Endothelial cell of umbilical vein (primary cell): ENCODE measurements around the gene CPNE2. TPM values are rescaled to one million over a fixed set of nuclear protein-coding genes. Genes with fewer than 3 reads are reported as not detected.

Experiments
- BruUV-seq: library from RNA; stranded (reverse); fragments of 400-500 nt; replicated peaks from 2 replicates; lab custom pipeline; 2021; lab: Mats Ljungman, UMichigan
- CTCF ChIA-PET: fragments of 300-600, 350-600 bp; sonication (Branson Sonifier 250); formaldehyde crosslinking; loops from one replicate; lab custom pipeline; 2021; ENCODE audit warnings: antibody characterized with exemption, inconsistent platforms; lab: Charles Lee
- POLR2A ChIA-PET: fragments of 300-600, 350-600 bp; sonication (Branson Sonifier 250); formaldehyde crosslinking; loops from one replicate; lab custom pipeline; 2021; ENCODE audit warnings: antibody characterized with exemption, inconsistent platforms; lab: Charles Lee
- DNase-seq: peaks from one replicate; pipeline ENCODE4 v3.0.0-alpha.2; 2011; ENCODE audit warnings: low read depth, low spot score
- FAIRE-seq: peaks from 2 replicates; lab custom pipeline; 2011; peaks lifted over from hg19 to GRCh38; lab: Jason Lieb, UNC
- H2AFZ ChIP-seq: 2 replicates; pipeline ENCODE4 v1.6.0; 2012; ENCODE audit warnings: low read depth, low read length, control low read depth, inconsistent platforms
- H3K27ac ChIP-seq: 2 replicates; pipeline ENCODE4 v1.5.1; 2011; ENCODE audit warnings: low read depth, mild to moderate bottlenecking, control low read depth, low read length, moderate library complexity; ENCODE audit not compliant: insufficient read depth
- H3K27me3 ChIP-seq, 2 experiments: 2 replicates each; pipeline versions ENCODE4 v1.6.0 to v1.6.1; 2011; ENCODE audit warnings: low read length in 2 of 2, mixed read lengths in 1 of 2; ENCODE audit not compliant: control insufficient read depth in 2 of 2, insufficient read depth in 2 of 2
- H3K36me3 ChIP-seq, 2 experiments: 2 replicates in 1 of 2; 3 replicates in 1 of 2; pipeline ENCODE4 v1.5.1; 2011; ENCODE audit warnings: low read length in 2 of 2, mild to moderate bottlenecking in 1 of 2, moderate library complexity in 1 of 2; ENCODE audit not compliant: control insufficient read depth in 2 of 2, insufficient read depth in 2 of 2; ENCODE audit errors: extremely low read depth in 1 of 2
- H3K4me1 ChIP-seq: 3 replicates; pipeline ENCODE4 v1.5.1; 2011; ENCODE audit warnings: mild to moderate bottlenecking, low read length; ENCODE audit not compliant: control insufficient read depth, insufficient read depth; ENCODE audit errors: extremely low read depth
- H3K4me2 ChIP-seq: 2 replicates; pipeline ENCODE4 v1.6.1; 2011; ENCODE audit warnings: low read length, control low read depth, mixed read lengths; ENCODE audit not compliant: insufficient read depth
- H3K4me3 ChIP-seq, 3 experiments: fragments of 200-600 bp in 1 of 3; sonication (generic), shearing (Covaris generic) in 1 of 3; replicated peaks in 1 of 3; 2 replicates each; pipeline ENCODE4 v1.5.1; 2011 to 2016; ENCODE audit warnings: control low read depth in 3 of 3, low read length in 3 of 3, mild to moderate bottlenecking in 2 of 3, inconsistent platforms in 1 of 3, low read depth in 1 of 3, moderate library complexity in 1 of 3; ENCODE audit not compliant: insufficient read depth in 1 of 3
- H3K79me2 ChIP-seq: 2 replicates; pipeline ENCODE4 v1.6.0; 2012; ENCODE audit warnings: low read length, inconsistent platforms; ENCODE audit not compliant: control insufficient read depth, insufficient read depth
- H3K9ac ChIP-seq: replicated peaks from 2 replicates; pipeline ENCODE3; 2011; ENCODE audit warnings: low read length, control low read depth; ENCODE audit not compliant: insufficient read depth; ENCODE audit errors: extremely low read depth
- H3K9me1 ChIP-seq: replicated peaks from 3 replicates; pipeline ENCODE4 v1.6.0; 2011; ENCODE audit warnings: mild to moderate bottlenecking, low read length; ENCODE audit not compliant: control insufficient read depth, insufficient read depth; ENCODE audit errors: extremely low read depth
- H3K9me3 ChIP-seq: replicated peaks from 2 replicates; pipeline ENCODE4 v1.5.1; 2012; ENCODE audit warnings: low read length, inconsistent platforms; ENCODE audit not compliant: control insufficient read depth, insufficient read depth
- H4K20me1 ChIP-seq: replicated peaks from 2 replicates; pipeline ENCODE3; 2011; ENCODE audit warnings: mild to moderate bottlenecking, low read length; ENCODE audit not compliant: control insufficient read depth, insufficient read depth; ENCODE audit errors: extremely low read depth
- CTCF ChIP-seq, 2 donors: IDR thresholded peaks; 1 replicate in 1 of 2; 2 replicates in 1 of 2; pipeline ENCODE4 v1.5.1; 2011; ENCODE audit warnings: low read length in 2 of 2, mild to moderate bottlenecking in 2 of 2, moderate library complexity in 2 of 2, control low read depth in 1 of 2, inconsistent platforms in 1 of 2, low read depth in 1 of 2; ENCODE audit not compliant: insufficient read depth in 1 of 2; ENCODE audit errors: extremely low read depth in 1 of 2
- EZH2 ChIP-seq: IDR thresholded peaks from 2 replicates; pipeline ENCODE4 v1.6.1; 2012; ENCODE audit warnings: borderline replicate concordance, low read depth, mild to moderate bottlenecking, moderate library complexity, low read length, inconsistent platforms; ENCODE audit not compliant: severe bottlenecking
- FOS ChIP-seq: IDR thresholded peaks from 2 replicates; pipeline ENCODE4 v1.6.1; 2011; ENCODE audit warnings: mild to moderate bottlenecking, low read length, moderate library complexity, borderline replicate concordance; ENCODE audit not compliant: insufficient read depth
- GATA2 ChIP-seq: IDR thresholded peaks from 2 replicates; pipeline ENCODE4 v1.7.0; 2011; ENCODE audit warnings: low read depth, mild to moderate bottlenecking, moderate library complexity, mixed read lengths, low read length; ENCODE audit not compliant: insufficient read length, insufficient read depth
- JUN ChIP-seq: IDR thresholded peaks from 2 replicates; pipeline ENCODE4 v1.6.1; 2011; ENCODE audit warnings: borderline replicate concordance, low read depth; ENCODE audit not compliant: insufficient read length, insufficient read depth
- MYC ChIP-seq: IDR thresholded peaks from one replicate; pipeline ENCODE4 v1.6.1; 2011; ENCODE audit warnings: mild to moderate bottlenecking, low read depth, low read length
- POLR2A ChIP-seq: IDR thresholded peaks from 2 replicates; pipeline ENCODE4 v1.6.1; 2012; ENCODE audit warnings: low read depth, mild to moderate bottlenecking, control low read depth, low read length
- POLR2AphosphoS5 ChIP-seq: IDR thresholded peaks from 2 replicates; pipeline ENCODE4 v1.6.1; 2012; ENCODE audit warnings: low read depth, mild to moderate bottlenecking, control low read depth, low read length, moderate library complexity; ENCODE audit not compliant: insufficient read depth
- dilution Hi-C: fragments of 300-500 bp; cut with MboI; formaldehyde crosslinking; loops from one replicate; pipeline ENCODE4 v1.15.0; 2019; ENCODE audit warnings: low sequenced_read_pairs; ENCODE audit not compliant: extremely low pct_ligation_motif_present
- intact Hi-C: fragments of 100-400 bp; cut with micrococcal nuclease; formaldehyde crosslinking; loops from one replicate; pipeline ENCODE4 v1.10.0; 2022
- polyA plus RNA-seq, 4 experiments: library from polyadenylated mRNA; depleted of rRNA in 3 of 4; stranded (reverse) in 3 of 4; unstranded in 1 of 4; fragments of >200 nt; gene quantifications; 2 replicates each; pipeline versions ENCODE4 v1.2.1 to v1.2.3, GENCODE V29; 2011 to 2012; ENCODE audit warnings: missing spikeins in 1 of 4
- total RNA-seq: library from RNA; stranded (reverse); gene quantifications from 2 replicates; pipeline ENCODE4 v1.2.3, GENCODE V29; 2021
- TF ChIP-seq, protein P1 (sequence below): IDR thresholded peaks from 2 replicates; pipeline ENCODE4 v1.6.1; 2011; ENCODE audit not compliant: insufficient read depth, insufficient read length

The CPNE2 gene
- total and polyA plus RNA-seq, 2 donors (not counting 3 experiments of a cell fraction or from before 2014, with no cell fraction given) = 91.9 to 187 TPM

DNA sequence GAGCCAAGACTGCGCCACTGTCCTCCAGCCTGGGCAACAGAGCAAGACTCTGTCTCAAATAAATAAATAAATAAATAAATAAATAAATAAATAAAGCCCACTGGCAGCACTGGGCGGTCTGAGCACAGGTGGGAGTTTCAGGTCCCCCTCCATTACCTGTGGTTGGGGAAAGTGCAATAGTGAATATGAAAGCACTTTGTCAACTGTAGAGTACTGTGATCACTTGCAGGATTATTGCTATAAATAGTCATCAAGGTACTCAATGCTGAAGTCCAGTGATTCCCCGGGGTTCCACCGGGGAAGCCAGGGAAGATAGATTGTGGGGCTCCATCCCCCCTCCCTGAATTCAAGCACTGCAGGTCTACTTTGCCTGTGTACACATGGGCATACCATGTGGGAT lies 42.7 kb upstream of the CPNE2 start:
- dilution Hi-C loops (no loop called here), intact Hi-C loops (loop anchor here (5.0 kb wide), 1 partner anchor 182 kb away; the partner anchor contains the start of gene SLC12A3)
- H3K9me3 ChIP-seq = no peaks in the 10 kb centered on the region
- no peak overlapping the region for H2AFZ ChIP-seq
- no peaks in the 10 kb centered on the region for H3K9me1 ChIP-seq
- no peak overlapping the region for H3K9ac ChIP-seq
- FAIRE-seq (no peak), DNase-seq (no peak)
- no peaks in the 10 kb centered on the region for H4K20me1 ChIP-seq
- POLR2A ChIA-PET = no interaction called here
- BruUV-seq = no TSS peak
- H3K27ac ChIP-seq = no peak overlapping the region
- TF ChIP-seq FOS = no peak
- TF ChIP-seq POLR2A = no peak
- TF ChIP-seq JUN = no peak
- TF ChIP-seq, protein P1, sequence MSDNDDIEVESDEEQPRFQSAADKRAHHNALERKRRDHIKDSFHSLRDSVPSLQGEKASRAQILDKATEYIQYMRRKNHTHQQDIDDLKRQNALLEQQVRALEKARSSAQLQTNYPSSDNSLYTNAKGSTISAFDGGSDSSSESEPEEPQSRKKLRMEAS = no peak
- TF ChIP-seq EZH2 = no peak
- no peak for TF ChIP-seq POLR2AphosphoS5
- TF ChIP-seq CTCF (IDR thresholded peaks at IDR 0.05; ENCODE audit: extremely low read depth in 1 of 2, insufficient read depth in 1 of 2, low read depth in 1 of 2, low read length in 2 of 2) = no peak
- TF ChIP-seq MYC = no peak
- TF ChIP-seq GATA2 = no peak
- no peak overlapping the region for H3K4me3 ChIP-seq
- H3K79me2 ChIP-seq = no peaks in the 10 kb centered on the region
- CTCF ChIA-PET = no interaction called here
- H3K36me3 ChIP-seq = no peaks in the 10 kb centered on the region
- H3K4me1 ChIP-seq = no peaks in the 10 kb centered on the region
- no peaks in the 10 kb centered on the region for H3K27me3 ChIP-seq
- no peak overlapping the region for H3K4me2 ChIP-seq
